GM12891 (cell line): ENCODE results near the gene HSP90B1.

Experiments
- DNase-seq: peaks from one replicate; pipeline ENCODE4 v3.0.0; 2011; ENCODE audit warnings: low spot score; ENCODE audit not compliant: insufficient read length
- FAIRE-seq: peaks from 2 replicates; lab custom pipeline; 2011; peaks lifted over from hg19 to GRCh38; lab: Jason Lieb, UNC
- PAX5 ChIP-seq: IDR thresholded peaks from 2 replicates; pipeline ENCODE4 v1.6.1; 2011; ENCODE audit warnings: low read length, moderate library complexity, mild to moderate bottlenecking; ENCODE audit not compliant: insufficient read depth, severe bottlenecking
- POLR2A ChIP-seq: IDR thresholded peaks from 2 replicates; pipeline ENCODE4 v1.6.1; 2011; ENCODE audit warnings: low read depth, low read length, control low read depth
- POLR2AphosphoS5 ChIP-seq: IDR thresholded peaks from 2 replicates; pipeline ENCODE4 v1.6.1; 2011; ENCODE audit warnings: low read depth, low read length, control low read depth
- POU2F2 ChIP-seq: IDR thresholded peaks from 2 replicates; pipeline ENCODE4 v1.6.1; 2011; ENCODE audit warnings: low read depth, mild to moderate bottlenecking, control low read depth, low read length, moderate library complexity
- SPI1 ChIP-seq: IDR thresholded peaks from 2 replicates; pipeline ENCODE4 v1.6.1; 2011; ENCODE audit warnings: low read depth, low read length, control low read depth
- TAF1 ChIP-seq: IDR thresholded peaks from 2 replicates; pipeline ENCODE4 v1.6.1; 2011; ENCODE audit warnings: low read depth, low read length, control low read depth

HSP90B1 gene

GRCh38 chr12:103903993-103904392, 26.2 kb upstream of the HSP90B1 start:
- no peak for DNase-seq
- TF ChIP-seq PAX5: no peak
- TF ChIP-seq POU2F2: no peak
- no peak for FAIRE-seq

- DNase-seq (no peak), FAIRE-seq (peak; percentile 54)
- no peak for TF ChIP-seq POLR2AphosphoS5
- no peak for TF ChIP-seq TAF1
- TF ChIP-seq POLR2A: no peak
- no peak for TF ChIP-seq PAX5
- TF ChIP-seq SPI1: no peak
- no peak; the same call in 1 of the 2 replicates for TF ChIP-seq POU2F2
These were observed 24.4 kb upstream of the HSP90B1 start for GRCh38 chr12:103905730-103906349.

- no peak for FAIRE-seq
- TF ChIP-seq SPI1: no peak
- TF ChIP-seq TAF1: no peak
- TF ChIP-seq POLR2AphosphoS5: no peak
- TF ChIP-seq POLR2A: no peak; the same call in 1 of the 2 replicates
- no peak for TF ChIP-seq PAX5
- no peak for TF ChIP-seq POU2F2
These were observed 22.0 kb upstream of the HSP90B1 start for GRCh38 chr12:103908246-103908541.

GRCh38 chr12:103908877-103909276, 21.3 kb upstream of the HSP90B1 start:
- no peak for DNase-seq
- TF ChIP-seq POLR2A: no peak
- FAIRE-seq: no peak

More at GRCh38 chr12:103908246-103908541, 22.0 kb upstream of the HSP90B1 start:
- DNase-seq: no peak

- TF ChIP-seq POLR2AphosphoS5: no peak
- TF ChIP-seq POU2F2: no peak
- no peak for TF ChIP-seq POLR2A
- no peak for TF ChIP-seq SPI1
- no peak for TF ChIP-seq PAX5
- no peak for TF ChIP-seq TAF1
- no peak for DNase-seq
- FAIRE-seq: no peak
These were observed 20.4 kb upstream of the HSP90B1 start for GRCh38 chr12:103909811-103910210.

- FAIRE-seq (no peak), DNase-seq (no peak)
- no peak for TF ChIP-seq SPI1
These were observed 18.1 kb upstream of the HSP90B1 start for GRCh38 chr12:103912069-103912468.

GRCh38 chr12:103913100-103913499, 17.1 kb upstream of the HSP90B1 start:
- DNase-seq (no peak), FAIRE-seq (no peak)
- TF ChIP-seq POLR2AphosphoS5 (no peak), PAX5 (no peak), POU2F2 (no peak), TAF1 (no peak), POLR2A (no peak), SPI1 (no peak)

- no peak for TF ChIP-seq PAX5
- no peak for TF ChIP-seq POLR2A
- TF ChIP-seq POU2F2: no peak
- no peak for TF ChIP-seq SPI1
- no peak for TF ChIP-seq POLR2AphosphoS5
- TF ChIP-seq TAF1: no peak
- FAIRE-seq (no peak), DNase-seq (no peak)
These were observed 14.9 kb upstream of the HSP90B1 start for GRCh38 chr12:103915306-103915705.

GRCh38 chr12:103917873-103918272, 12.3 kb upstream of the HSP90B1 start:
- DNase-seq (no peak), FAIRE-seq (no peak)
- TF ChIP-seq POU2F2: no peak
- no peak for TF ChIP-seq PAX5
- no peak for TF ChIP-seq POLR2AphosphoS5
- no peak for TF ChIP-seq POLR2A
- TF ChIP-seq SPI1: no peak
- no peak for TF ChIP-seq TAF1

- DNase-seq (no peak), FAIRE-seq (peak; percentile 97)
- TF ChIP-seq TAF1: peak; percentile 92
- TF ChIP-seq PAX5: peak; percentile 54
- no peak for TF ChIP-seq POU2F2
- no peak for TF ChIP-seq SPI1
- TF ChIP-seq POLR2A: peak; percentile 94
- peak; percentile 91 for TF ChIP-seq POLR2AphosphoS5
These were observed 5.2 kb upstream of the HSP90B1 start for GRCh38 chr12:103924761-103925641.
